Measurements from ENCODE around the gene PCDH9.

The PCDH9 gene

DNA sequence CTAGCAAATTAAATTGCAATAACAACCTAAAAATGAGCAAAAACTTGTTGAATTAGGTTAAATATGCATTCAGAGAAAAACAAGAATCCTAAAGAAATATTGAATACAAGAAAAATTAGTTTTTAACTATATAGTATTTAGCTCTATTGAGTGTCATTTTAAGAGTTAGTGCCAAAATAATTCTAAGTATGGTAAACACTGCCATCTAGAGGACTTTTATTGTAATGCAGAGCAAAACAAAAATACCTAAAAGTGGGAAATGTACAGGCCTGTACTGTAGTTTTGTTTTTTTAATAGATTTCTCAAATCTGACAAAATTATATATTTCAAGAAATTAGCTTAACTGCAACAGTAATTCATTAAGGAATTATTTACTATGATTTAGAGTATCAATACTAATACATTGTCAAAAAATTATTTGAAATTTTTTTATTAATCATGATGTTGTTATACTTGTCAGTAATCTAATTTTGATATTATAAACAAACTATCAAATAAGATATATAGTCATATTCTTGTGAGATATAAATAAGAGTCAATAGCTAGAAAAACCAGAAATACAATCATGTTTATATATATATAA lies 8.2 kb upstream of the PCDH9 start:
- Histone ChIP-seq H3K9me3 (ENCODE audit: control insufficient read depth in 2 of 2, low read length in 2 of 2) (no peaks in the 10 kb centered on the region), H3K4me3 (ENCODE audit: low read length in 2 of 2) (no peak overlapping the region), H3K27me3 (ENCODE audit: control insufficient read depth in 1 of 2, insufficient read depth in 2 of 2, low read length in 2 of 2) (no peaks in the 10 kb centered on the region), H3K36me3 (ENCODE audit: control insufficient read depth in 2 of 2, insufficient read depth in 2 of 2, low read length in 2 of 2) (no peaks in the 10 kb centered on the region), H3K9ac (ENCODE audit: low read length in 2 of 2) (no peak overlapping the region), H3K4me1 (ENCODE audit: control insufficient read depth, insufficient read depth, low read length) (no peaks in the 10 kb centered on the region), H3K27ac (ENCODE audit: low read length) (no peak overlapping the region)

- peak overlapping the region; percentile 68 for H3K27ac ChIP-seq (ENCODE audit: low read length)
- H3K36me3 ChIP-seq (ENCODE audit: control insufficient read depth in 2 of 2, insufficient read depth in 2 of 2, low read length in 2 of 2): no peaks in the 10 kb centered on the region
- H3K9ac ChIP-seq (ENCODE audit: low read length in 2 of 2): peak overlapping the region; percentile 43 to 72
- H3K4me3 ChIP-seq (ENCODE audit: low read length in 2 of 2): peak overlapping the region; percentile 50 to 52
- no peaks in the 10 kb centered on the region for H3K4me1 ChIP-seq (ENCODE audit: control insufficient read depth, insufficient read depth, low read length)
- no peaks in the 10 kb centered on the region for H3K27me3 ChIP-seq (ENCODE audit: control insufficient read depth in 1 of 2, insufficient read depth in 2 of 2, low read length in 2 of 2)
- H3K9me3 ChIP-seq (ENCODE audit: control insufficient read depth in 2 of 2, low read length in 2 of 2): no peaks in the 10 kb centered on the region
Measured at GRCh38 chr13:67235265-67235664, 5.1 kb upstream of the PCDH9 start.

DNA sequence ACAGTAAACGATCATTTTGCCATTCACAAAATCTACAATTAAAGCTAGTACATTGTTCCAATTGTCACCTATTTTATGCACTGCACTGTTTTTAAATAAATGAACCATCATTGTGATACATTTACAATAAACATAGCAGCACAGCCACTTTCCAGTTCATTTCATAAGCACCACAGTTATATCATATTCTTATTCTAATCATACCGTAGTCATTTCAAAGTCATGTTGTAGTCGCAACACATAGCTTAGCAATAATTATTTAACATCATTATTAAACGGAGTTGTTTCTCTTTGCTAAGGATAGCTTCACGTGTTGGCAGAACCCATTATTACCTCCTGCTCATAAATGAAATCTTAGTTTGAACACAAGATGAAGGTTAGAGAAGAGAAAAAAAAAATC lies 2.2 kb upstream of the PCDH9 start:
- no peaks in the 10 kb centered on the region for H3K36me3 ChIP-seq (ENCODE audit: control insufficient read depth in 2 of 2, insufficient read depth in 2 of 2, low read length in 2 of 2)
- H3K4me3 ChIP-seq (ENCODE audit: low read length in 2 of 2): peak overlapping the region; percentile 74 to 94
- H3K27me3 ChIP-seq (ENCODE audit: control insufficient read depth in 1 of 2, insufficient read depth in 2 of 2, low read length in 2 of 2): no peaks in the 10 kb centered on the region
- no peaks in the 10 kb centered on the region for H3K9me3 ChIP-seq (ENCODE audit: control insufficient read depth in 2 of 2, low read length in 2 of 2)
- peak overlapping the region; percentile 58 to 76 for H3K9ac ChIP-seq (ENCODE audit: low read length in 2 of 2)
- peak overlapping the region; percentile 68 for H3K27ac ChIP-seq (ENCODE audit: low read length)
- H3K4me1 ChIP-seq (ENCODE audit: control insufficient read depth, insufficient read depth, low read length): peaks cover 4% of the 10 kb centered on the region

- no peaks in the 10 kb centered on the region for H3K36me3 ChIP-seq (ENCODE audit: control insufficient read depth in 2 of 2, insufficient read depth in 2 of 2, low read length in 2 of 2)
- H3K4me1 ChIP-seq (ENCODE audit: control insufficient read depth, insufficient read depth, low read length): peaks cover 4% of the 10 kb centered on the region
- H3K9ac ChIP-seq (ENCODE audit: low read length in 2 of 2): peak overlapping the region; percentile 85 to 94
- no peaks in the 10 kb centered on the region for H3K27me3 ChIP-seq (ENCODE audit: control insufficient read depth in 1 of 2, insufficient read depth in 2 of 2, low read length in 2 of 2)
- H3K27ac ChIP-seq (ENCODE audit: low read length): peak overlapping the region; percentile 93
- no peaks in the 10 kb centered on the region for H3K9me3 ChIP-seq (ENCODE audit: control insufficient read depth in 2 of 2, low read length in 2 of 2)
- H3K4me3 ChIP-seq (ENCODE audit: low read length in 2 of 2): peak overlapping the region; percentile 94 to 96
Measured at GRCh38 chr13:67231289-67232000, 1.3 kb upstream of the PCDH9 start.

GRCh38 chr13:67230404-67231288 lies 510 bp upstream of the PCDH9 start:
- Histone ChIP-seq H3K4me3 (ENCODE audit: low read length in 2 of 2) (peak overlapping the region; percentile 94 to 98), H3K27me3 (ENCODE audit: control insufficient read depth in 1 of 2, insufficient read depth in 2 of 2, low read length in 2 of 2) (no peaks in the 10 kb centered on the region), H3K4me1 (ENCODE audit: control insufficient read depth, insufficient read depth, low read length) (peaks cover 4% of the 10 kb centered on the region)

DNA sequence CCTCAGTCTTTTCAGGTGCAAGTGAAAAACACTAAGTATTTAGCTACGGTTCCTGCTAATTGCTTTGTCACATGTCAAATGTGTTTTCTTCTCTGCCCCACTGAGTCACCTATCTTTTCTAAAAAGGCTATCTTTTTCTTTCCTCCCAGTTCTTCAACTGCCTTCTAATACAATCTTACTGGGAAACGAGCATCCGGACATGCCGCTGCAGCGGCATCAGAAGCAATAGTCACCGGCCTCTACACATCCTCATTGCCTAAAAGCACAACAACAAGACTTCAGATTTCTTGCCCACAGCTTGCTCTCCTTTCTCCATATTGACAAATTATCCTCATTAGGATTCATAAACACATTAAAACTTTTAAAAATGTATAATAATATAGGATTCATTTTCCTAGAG lies 1.2 kb downstream of the PCDH9 start:
- Histone ChIP-seq H3K9ac (ENCODE audit: low read length in 2 of 2) (peak overlapping the region; percentile 40 to 84), H3K27me3 (ENCODE audit: control insufficient read depth in 1 of 2, insufficient read depth in 2 of 2, low read length in 2 of 2) (no peaks in the 10 kb centered on the region), H3K4me1 (ENCODE audit: control insufficient read depth, insufficient read depth, low read length) (peaks cover 4% of the 10 kb centered on the region), H3K9me3 (ENCODE audit: control insufficient read depth in 2 of 2, low read length in 2 of 2) (no peaks in the 10 kb centered on the region), H3K4me3 (ENCODE audit: low read length in 2 of 2) (peak overlapping the region; percentile 94 to 98), H3K27ac (ENCODE audit: low read length) (no peak overlapping the region), H3K36me3 (ENCODE audit: control insufficient read depth in 2 of 2, insufficient read depth in 2 of 2, low read length in 2 of 2) (no peaks in the 10 kb centered on the region)

More at GRCh38 chr13:67230404-67231288, 510 bp upstream of the PCDH9 start:
- H3K27ac ChIP-seq (ENCODE audit: low read length): peak overlapping the region; percentile 93
- no peaks in the 10 kb centered on the region for H3K36me3 ChIP-seq (ENCODE audit: control insufficient read depth in 2 of 2, insufficient read depth in 2 of 2, low read length in 2 of 2)
- peak overlapping the region; percentile 85 to 94 for H3K9ac ChIP-seq (ENCODE audit: low read length in 2 of 2)
- H3K9me3 ChIP-seq (ENCODE audit: control insufficient read depth in 2 of 2, low read length in 2 of 2): no peaks in the 10 kb centered on the region

GRCh38 chr13:67228031-67228430 lies 2.1 kb downstream of the PCDH9 start:
- H3K4me1 ChIP-seq (ENCODE audit: control insufficient read depth, insufficient read depth, low read length): peaks cover 4% of the 10 kb centered on the region
- no peaks in the 10 kb centered on the region for H3K9me3 ChIP-seq (ENCODE audit: control insufficient read depth in 2 of 2, low read length in 2 of 2)
- no peak overlapping the region for H3K9ac ChIP-seq (ENCODE audit: low read length in 2 of 2)
- no peak overlapping the region for H3K27ac ChIP-seq (ENCODE audit: low read length)
- H3K27me3 ChIP-seq (ENCODE audit: control insufficient read depth in 1 of 2, insufficient read depth in 2 of 2, low read length in 2 of 2): no peaks in the 10 kb centered on the region
- peak overlapping the region; percentile 94 to 98 for H3K4me3 ChIP-seq (ENCODE audit: low read length in 2 of 2)
- H3K36me3 ChIP-seq (ENCODE audit: control insufficient read depth in 2 of 2, insufficient read depth in 2 of 2, low read length in 2 of 2): no peaks in the 10 kb centered on the region

- Histone ChIP-seq H3K27me3 (ENCODE audit: control insufficient read depth in 1 of 2, insufficient read depth in 2 of 2, low read length in 2 of 2) (no peaks in the 10 kb centered on the region), H3K4me1 (ENCODE audit: control insufficient read depth, insufficient read depth, low read length) (peaks cover 4% of the 10 kb centered on the region), H3K36me3 (ENCODE audit: control insufficient read depth in 2 of 2, insufficient read depth in 2 of 2, low read length in 2 of 2) (no peaks in the 10 kb centered on the region), H3K9ac (ENCODE audit: low read length in 2 of 2) (peak overlapping the region; percentile 33 to 43), H3K9me3 (ENCODE audit: control insufficient read depth in 2 of 2, low read length in 2 of 2) (no peaks in the 10 kb centered on the region), H3K4me3 (ENCODE audit: low read length in 2 of 2) (peak overlapping the region; percentile 94 to 98), H3K27ac (ENCODE audit: low read length) (no peak overlapping the region)
Measured at GRCh38 chr13:67227131-67227983, 2.8 kb downstream of the PCDH9 start.

- peak overlapping the region in 1 of 2 donors; percentile 33 for H3K9ac ChIP-seq (ENCODE audit: low read length in 2 of 2)
Measured at GRCh38 chr13:67226696-67227095, 3.4 kb downstream of the PCDH9 start.

More at GRCh38 chr13:67226696-67227095, 3.4 kb downstream of the PCDH9 start:
- H3K27me3 ChIP-seq (ENCODE audit: control insufficient read depth in 1 of 2, insufficient read depth in 2 of 2, low read length in 2 of 2): no peaks in the 10 kb centered on the region
- peak overlapping the region; percentile 94 to 98 for H3K4me3 ChIP-seq (ENCODE audit: low read length in 2 of 2)
- H3K9me3 ChIP-seq (ENCODE audit: control insufficient read depth in 2 of 2, low read length in 2 of 2): no peaks in the 10 kb centered on the region
- no peaks in the 10 kb centered on the region for H3K36me3 ChIP-seq (ENCODE audit: control insufficient read depth in 2 of 2, insufficient read depth in 2 of 2, low read length in 2 of 2)
- peaks cover 4% of the 10 kb centered on the region for H3K4me1 ChIP-seq (ENCODE audit: control insufficient read depth, insufficient read depth, low read length)
- H3K27ac ChIP-seq (ENCODE audit: low read length): no peak overlapping the region
